Natural killer cell (primary cell): Measurements from ENCODE around the gene TAMM41. TPM values are rescaled to one million over a fixed set of nuclear protein-coding genes. Genes with fewer than 3 reads are reported as not detected.
"Not testable (repeated sequence)": the region's sequence is repeated elsewhere in the genome, so short reads cannot be mapped to it uniquely, and the experiment has no call there.

Experiments
- ATAC-seq, 3 donors: fragments of 150-1000 bp in 2 of 3; fragments of 200-7000 bp in 1 of 3; cut with Tn5 transposase; 1 replicate in 1 of 3; 2 replicates in 2 of 3; pipeline ENCODE4 v1.10.0; 2021; ENCODE audit warnings: mild to moderate bottlenecking in 2 of 3, moderate library complexity in 2 of 3
- DNase-seq, 2 donors: peaks; one replicate each; pipeline versions ENCODE4 v3.0.0 to v3.0.0-alpha.2; 2013 to 2021; ENCODE audit warnings: mixed read lengths in 1 of 2
- H3K27ac ChIP-seq: one replicate; pipeline ENCODE4 v1.5.1; 2013; ENCODE audit warnings: mild to moderate bottlenecking, low read length
- H3K27me3 ChIP-seq: one replicate; pipeline ENCODE4 v1.6.1; 2013; ENCODE audit warnings: low read length; ENCODE audit not compliant: control insufficient read depth, insufficient read depth
- H3K36me3 ChIP-seq: one replicate; pipeline ENCODE4 v1.6.1; 2013; ENCODE audit warnings: low read length; ENCODE audit not compliant: control insufficient read depth, insufficient read depth
- H3K4me1 ChIP-seq: one replicate; pipeline ENCODE4 v1.6.1; 2013; ENCODE audit warnings: low read length; ENCODE audit not compliant: control insufficient read depth, insufficient read depth
- H3K4me3 ChIP-seq: one replicate; pipeline ENCODE4 v1.5.1; 2013; ENCODE audit warnings: low read length
- H3K9me3 ChIP-seq: one replicate; pipeline ENCODE4 v1.6.1; 2013; ENCODE audit warnings: low read length; ENCODE audit not compliant: control insufficient read depth, insufficient read depth
- H3K27ac Mint-ChIP-seq, 2 donors: one replicate each; pipeline ENCODE4 v1.8.0; 2022; ENCODE audit warnings: mild to moderate bottlenecking in 2 of 2, mixed read lengths in 2 of 2, moderate library complexity in 1 of 2
- H3K27me3 Mint-ChIP-seq, 2 donors: one replicate each; pipeline ENCODE4 v1.8.0; 2022; ENCODE audit warnings: low read depth in 2 of 2, mixed read lengths in 2 of 2
- H3K36me3 Mint-ChIP-seq: one replicate; pipeline ENCODE4 v1.8.0; 2022; ENCODE audit warnings: mixed read lengths
- H3K4me1 Mint-ChIP-seq, 2 donors: one replicate each; pipeline ENCODE4 v1.8.0; 2022; ENCODE audit warnings: mixed read lengths in 2 of 2
- H3K4me3 Mint-ChIP-seq: one replicate; pipeline ENCODE4 v1.8.0; 2022; ENCODE audit warnings: mild to moderate bottlenecking, moderate library complexity, mixed read lengths
- H3K9me3 Mint-ChIP-seq, 2 donors: one replicate each; pipeline ENCODE4 v1.8.0; 2022; ENCODE audit warnings: mixed read lengths in 2 of 2
- WGBS: methylation state at CpG from one replicate; pipeline ENCODE4 v1.1.7; 2013; ENCODE audit warnings: missing lambda C conversion rate; ENCODE audit not compliant: insufficient coverage; 5-methylcytosine and 5-hydroxymethylcytosine counted together
- intact Hi-C: fragments of 100-400 bp; cut with micrococcal nuclease; formaldehyde crosslinking; loops from one replicate; pipeline ENCODE4 v1.14.2; 2022
- total RNA-seq, 4 donors: library from RNA; stranded (reverse); fragments of 120-200 nt in 1 of 4; gene quantifications; one replicate each; pipeline versions ENCODE4 v1.2.3 to v1.2.4, GENCODE V29; 2013 to 2022
- TF ChIP-seq, protein P1 (sequence below): fragments of 200-600 bp; IDR thresholded peaks from one replicate; pipeline ENCODE4 v1.8.0; 2022; ENCODE audit warnings: antibody characterized with exemption

Gene TAMM41
- total RNA-seq, 3 donors from 2014 or later (not counting 1 experiment from before 2014, with no cell fraction given) = 17.9 to 25.8 (median 23.2) TPM

DNA sequence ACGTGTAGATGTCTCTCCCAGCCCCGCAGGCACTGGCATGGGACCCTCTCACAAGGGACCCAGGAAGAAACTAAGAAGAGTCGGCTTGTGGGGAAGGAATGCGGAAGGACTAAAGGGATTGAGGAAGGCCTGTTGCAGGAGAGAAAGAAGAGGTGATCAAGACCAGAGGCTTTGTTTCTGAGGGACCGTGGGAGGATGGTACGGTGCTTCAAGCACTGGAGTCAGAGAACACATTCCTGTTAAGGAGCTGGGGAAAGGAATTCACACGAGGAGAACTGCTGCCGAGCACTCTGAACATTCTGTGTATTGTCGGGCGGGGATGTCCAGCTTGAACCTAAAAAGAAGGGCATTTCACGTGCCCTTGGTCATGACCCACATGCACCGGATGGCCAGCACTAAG is 91.4 kb downstream of the TAMM41 start:
- no peaks in the 10 kb centered on the region for H3K9me3 ChIP-seq
- H3K27me3 ChIP-seq = no peaks in the 10 kb centered on the region
- H3K4me1 Mint-ChIP-seq = no peaks in the 10 kb centered on the region
- 87% methylated on average over 12 of the region's 12 CpGs for WGBS
- H3K4me3 ChIP-seq = no peak overlapping the region
- H3K4me3 Mint-ChIP-seq = no peak overlapping the region
- intact Hi-C loops = no loop called here
- peaks cover 0 to 3% of the 10 kb centered on the region in 2 donors for H3K27me3 Mint-ChIP-seq
- no peaks in the 10 kb centered on the region for H3K4me1 ChIP-seq
- H3K9me3 Mint-ChIP-seq = no peaks in the 10 kb centered on the region
- DNase-seq (no peak), ATAC-seq (no peak)
- no peak overlapping the region for H3K27ac Mint-ChIP-seq
- H3K36me3 Mint-ChIP-seq = no peaks in the 10 kb centered on the region
- H3K27ac ChIP-seq = no peak overlapping the region
- H3K36me3 ChIP-seq = no peaks in the 10 kb centered on the region
- TF ChIP-seq, protein P1, sequence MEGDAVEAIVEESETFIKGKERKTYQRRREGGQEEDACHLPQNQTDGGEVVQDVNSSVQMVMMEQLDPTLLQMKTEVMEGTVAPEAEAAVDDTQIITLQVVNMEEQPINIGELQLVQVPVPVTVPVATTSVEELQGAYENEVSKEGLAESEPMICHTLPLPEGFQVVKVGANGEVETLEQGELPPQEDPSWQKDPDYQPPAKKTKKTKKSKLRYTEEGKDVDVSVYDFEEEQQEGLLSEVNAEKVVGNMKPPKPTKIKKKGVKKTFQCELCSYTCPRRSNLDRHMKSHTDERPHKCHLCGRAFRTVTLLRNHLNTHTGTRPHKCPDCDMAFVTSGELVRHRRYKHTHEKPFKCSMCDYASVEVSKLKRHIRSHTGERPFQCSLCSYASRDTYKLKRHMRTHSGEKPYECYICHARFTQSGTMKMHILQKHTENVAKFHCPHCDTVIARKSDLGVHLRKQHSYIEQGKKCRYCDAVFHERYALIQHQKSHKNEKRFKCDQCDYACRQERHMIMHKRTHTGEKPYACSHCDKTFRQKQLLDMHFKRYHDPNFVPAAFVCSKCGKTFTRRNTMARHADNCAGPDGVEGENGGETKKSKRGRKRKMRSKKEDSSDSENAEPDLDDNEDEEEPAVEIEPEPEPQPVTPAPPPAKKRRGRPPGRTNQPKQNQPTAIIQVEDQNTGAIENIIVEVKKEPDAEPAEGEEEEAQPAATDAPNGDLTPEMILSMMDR = no peak

DNA sequence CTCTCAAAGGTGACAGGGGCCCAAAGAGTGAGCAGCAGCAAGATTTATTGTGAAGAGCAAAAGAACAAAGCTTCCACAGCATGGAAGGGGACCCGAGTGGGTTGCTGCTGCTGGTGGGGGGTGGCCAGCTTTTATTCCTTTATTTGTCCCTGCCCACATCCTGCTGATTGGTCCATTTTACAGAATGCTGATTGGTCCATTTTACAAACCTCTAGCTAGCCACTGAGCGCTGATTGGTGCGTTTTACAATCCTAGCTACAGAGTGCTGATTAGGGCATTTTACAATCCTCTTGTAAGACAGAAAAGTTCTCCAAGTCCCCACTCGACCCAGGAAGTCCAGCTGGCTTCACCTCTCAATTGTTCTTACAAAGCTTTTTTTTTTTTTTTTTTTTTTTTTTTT is 94.4 kb downstream of the TAMM41 start:
- H3K27me3 ChIP-seq, H3K9me3 Mint-ChIP-seq, H3K36me3 Mint-ChIP-seq, DNase-seq, H3K4me1 Mint-ChIP-seq, H3K36me3 ChIP-seq, H3K9me3 ChIP-seq, H3K27ac Mint-ChIP-seq, H3K27ac ChIP-seq, H3K4me1 ChIP-seq, H3K27me3 Mint-ChIP-seq, H3K4me3 ChIP-seq, ATAC-seq, intact Hi-C loops, H3K4me3 Mint-ChIP-seq: not testable (repeated sequence)
- 96% methylated on average over 3 of the region's 4 CpGs for WGBS

DNA sequence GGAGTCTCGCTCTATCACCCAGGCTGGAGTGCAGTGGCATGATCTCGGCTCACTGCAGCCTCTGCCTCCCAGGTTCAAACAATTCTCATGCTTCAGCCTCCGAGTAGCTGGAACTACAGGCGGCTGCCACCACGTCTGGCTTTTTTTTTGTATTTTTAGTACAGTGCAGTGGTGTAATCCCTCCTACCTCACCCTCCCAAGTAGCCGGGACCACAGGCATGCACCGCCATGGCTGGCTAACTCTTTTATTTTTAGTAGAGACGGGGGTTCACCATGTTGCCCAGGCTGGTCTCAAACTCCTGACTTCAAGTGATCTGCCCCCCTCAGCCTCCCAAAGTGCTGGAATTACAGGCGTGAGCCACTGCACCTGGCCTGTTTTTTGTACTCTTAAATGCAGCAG is 98.4 kb downstream of the TAMM41 start:
- H3K27me3 ChIP-seq, H3K27ac ChIP-seq, H3K36me3 ChIP-seq, H3K4me3 ChIP-seq, H3K4me3 Mint-ChIP-seq, ATAC-seq, DNase-seq, H3K9me3 Mint-ChIP-seq, H3K9me3 ChIP-seq, H3K27ac Mint-ChIP-seq, H3K36me3 Mint-ChIP-seq, H3K4me1 Mint-ChIP-seq, H3K27me3 Mint-ChIP-seq, H3K4me1 ChIP-seq, intact Hi-C loops: not testable (repeated sequence)
- WGBS = 84% methylated on average over 8 of the region's 9 CpGs

Other genes with a start within 250 kb of the TAMM41 start
- gene VGLL4, start 203.0 kb downstream of the TAMM41 start, total RNA-seq = 10 to 100 TPM; 29.5 to 42.8 (median 34.6) TPM
- under 1 TPM in 2 of 3 donors, not detected in 1; 0.18 to 0.23 TPM for gene SYN2, start 157.5 kb upstream of the TAMM41 start, total RNA-seq